Upper lobe of left lung (tissue), 6 donors: ENCODE results near the gene ITGA1. TPM values are rescaled to one million over a fixed set of nuclear protein-coding genes. Genes with fewer than 3 reads are reported as not detected.
"Not testable (repeated sequence)": the region's sequence is repeated elsewhere in the genome, so short reads cannot be mapped to it uniquely, and the experiment has no call there.

ENCODE experiments used
- ATAC-seq, 2 donors: fragments of 200-7000 bp; cut with Tn5 transposase; one replicate each; pipeline ENCODE4 v1.9.1; 2022; ENCODE audit warnings: mild to moderate bottlenecking in 2 of 2, moderate library complexity in 2 of 2; ENCODE audit not compliant: low FRiP score in 2 of 2
- DNase-seq, 2 donors: peaks; one replicate each; pipeline ENCODE4 v3.0.0-alpha.2; 2019 to 2020
- H3K27ac ChIP-seq, 4 donors: fragments of 200-600 bp; sonication (generic); one replicate each; pipeline ENCODE4 v1.5.1; 2016 to 2019
- H3K27me3 ChIP-seq, 4 donors: fragments of 200-600 bp; sonication (generic); one replicate each; pipeline ENCODE4 v1.5.1; 2017 to 2019
- H3K36me3 ChIP-seq, 4 donors: fragments of 200-600 bp; sonication (generic); one replicate each; pipeline ENCODE4 v1.5.1; 2016 to 2019
- H3K4me1 ChIP-seq, 4 donors: fragments of 200-600 bp; sonication (generic); one replicate each; pipeline ENCODE4 v1.5.1; 2018 to 2019
- H3K4me3 ChIP-seq, 4 donors: fragments of 200-600 bp; sonication (generic); one replicate each; pipeline ENCODE4 v1.5.1; 2017 to 2019; ENCODE audit warnings: mild to moderate bottlenecking in 2 of 4, moderate library complexity in 1 of 4
- H3K9me3 ChIP-seq, 4 donors: fragments of 200-600 bp; sonication (generic); one replicate each; pipeline ENCODE4 v1.5.1; 2018 to 2019
- EP300 ChIP-seq, 4 donors: sonication (generic); formaldehyde crosslinking; IDR thresholded peaks; one replicate each; pipeline ENCODE4 v1.5.1; 2017; ENCODE audit warnings: antibody characterized with exemption in 4 of 4, control low read depth in 2 of 4
- POLR2A ChIP-seq, 4 donors: fragments of 450-650 bp; IDR thresholded peaks; one replicate each; pipeline ENCODE4 v1.5.1; 2016 to 2017; ENCODE audit warnings: antibody characterized with exemption in 4 of 4, mild to moderate bottlenecking in 2 of 4
- POLR2AphosphoS5 ChIP-seq, 2 donors: sonication (generic); formaldehyde crosslinking; IDR thresholded peaks; one replicate each; pipeline ENCODE4 v1.5.1; 2017; ENCODE audit warnings: antibody characterized with exemption in 2 of 2
- WGBS, 2 donors: methylation state at CpG; one replicate each; pipeline ENCODE4 v1.1.5; 2017 to 2018; 5-methylcytosine and 5-hydroxymethylcytosine counted together
- total RNA-seq, 6 donors: library from RNA; depleted of rRNA in 4 of 6; stranded (reverse); fragments of >200 nt in 4 of 6; gene quantifications; one replicate each; pipeline versions ENCODE4 v1.1.0 to v1.2.1, GENCODE V29; 2016 to 2021
- TF ChIP-seq, protein P1 (sequence below), 6 experiments: fragments of 450-650 bp in 4 of 6; fragments of 200-600 bp in 2 of 6; sonication (generic) in 2 of 6; IDR thresholded peaks; one replicate each; pipeline ENCODE4 v1.5.1; 2016 to 2019; ENCODE audit warnings: antibody characterized with exemption in 6 of 6
- donor health status: DM: no; HTN: no; CAD: no; lungs with moderate emphysema.
- donor health status: DM: no; HTN: yes; CAD: no; lungs with severe emphysema.

ITGA1 gene
- total RNA-seq, 6 donors from 2014 or later: 19.9 to 134 (median 60.8) TPM

GRCh38 chr5:52841114-52841513, 53.4 kb downstream of the ITGA1 start:
- DNase-seq: no peak
- H3K9me3 ChIP-seq: no peaks in the 10 kb centered on the region
- H3K4me3 ChIP-seq: no peak overlapping the region
- peaks cover 18 to 26% (median 25%) of the 10 kb centered on the region in 4 donors for H3K4me1 ChIP-seq
- H3K27ac ChIP-seq: peak overlapping the region in 3 of 4 donors; percentile 9 to 64 (median 62)
- TF ChIP-seq EP300 (IDR thresholded peaks at IDR 0.05) (no peak), POLR2A (IDR thresholded peaks at IDR 0.05) (no peak)
- H3K27me3 ChIP-seq: no peaks in the 10 kb centered on the region
- no peak for ATAC-seq
- no peaks in the 10 kb centered on the region for H3K36me3 ChIP-seq

GRCh38 chr5:52842111-52842510, 54.4 kb downstream of the ITGA1 start:
- Histone ChIP-seq H3K4me1 (peaks cover 19 to 32% (median 29%) of the 10 kb centered on the region in 4 donors), H3K4me3 (no peak overlapping the region), H3K27me3 (no peaks in the 10 kb centered on the region), H3K36me3 (no peaks in the 10 kb centered on the region), H3K9me3 (no peaks in the 10 kb centered on the region), H3K27ac (peak overlapping the region in 1 of 4 donors; percentile 64)
- ATAC-seq (no peak), DNase-seq (no peak)
- TF ChIP-seq, protein P1, sequence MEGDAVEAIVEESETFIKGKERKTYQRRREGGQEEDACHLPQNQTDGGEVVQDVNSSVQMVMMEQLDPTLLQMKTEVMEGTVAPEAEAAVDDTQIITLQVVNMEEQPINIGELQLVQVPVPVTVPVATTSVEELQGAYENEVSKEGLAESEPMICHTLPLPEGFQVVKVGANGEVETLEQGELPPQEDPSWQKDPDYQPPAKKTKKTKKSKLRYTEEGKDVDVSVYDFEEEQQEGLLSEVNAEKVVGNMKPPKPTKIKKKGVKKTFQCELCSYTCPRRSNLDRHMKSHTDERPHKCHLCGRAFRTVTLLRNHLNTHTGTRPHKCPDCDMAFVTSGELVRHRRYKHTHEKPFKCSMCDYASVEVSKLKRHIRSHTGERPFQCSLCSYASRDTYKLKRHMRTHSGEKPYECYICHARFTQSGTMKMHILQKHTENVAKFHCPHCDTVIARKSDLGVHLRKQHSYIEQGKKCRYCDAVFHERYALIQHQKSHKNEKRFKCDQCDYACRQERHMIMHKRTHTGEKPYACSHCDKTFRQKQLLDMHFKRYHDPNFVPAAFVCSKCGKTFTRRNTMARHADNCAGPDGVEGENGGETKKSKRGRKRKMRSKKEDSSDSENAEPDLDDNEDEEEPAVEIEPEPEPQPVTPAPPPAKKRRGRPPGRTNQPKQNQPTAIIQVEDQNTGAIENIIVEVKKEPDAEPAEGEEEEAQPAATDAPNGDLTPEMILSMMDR (IDR thresholded peaks at IDR 0.05): no peak
- TF ChIP-seq POLR2A (IDR thresholded peaks at IDR 0.05): no peak
- TF ChIP-seq EP300 (IDR thresholded peaks at IDR 0.05): no peak
- TF ChIP-seq POLR2AphosphoS5 (IDR thresholded peaks at IDR 0.05): no peak

DNA sequence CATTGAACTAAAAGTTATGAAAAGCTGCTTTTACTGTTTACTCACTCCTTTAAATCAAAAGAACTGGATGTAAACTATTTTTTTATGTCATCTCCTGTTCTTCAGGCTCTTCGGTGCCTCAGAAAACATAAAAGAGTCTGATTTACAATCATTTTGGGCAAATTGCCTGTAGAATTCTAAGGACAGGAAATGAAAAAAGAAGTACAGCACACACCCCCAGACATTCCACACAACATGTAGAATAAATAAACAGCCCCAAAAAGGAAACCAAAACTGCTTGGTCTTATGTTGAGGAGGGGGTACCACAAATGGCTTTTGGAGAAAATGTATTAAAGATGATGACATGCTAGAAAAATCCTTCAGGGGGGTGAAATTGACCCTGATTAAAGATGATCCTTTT, 57.2 kb downstream of the ITGA1 start:
- 10 to 13% methylated on average over 1 of the region's 1 CpG for WGBS, 2 donors
- DNase-seq (no peak), ATAC-seq (no peak)
- H3K36me3 ChIP-seq: no peaks in the 10 kb centered on the region
- H3K9me3 ChIP-seq: no peaks in the 10 kb centered on the region
- peak overlapping the region in 2 of 4 donors; percentile 57 to 61 for H3K27ac ChIP-seq
- H3K4me3 ChIP-seq: no peak overlapping the region
- TF ChIP-seq POLR2AphosphoS5 (IDR thresholded peaks at IDR 0.05): no peak
- TF ChIP-seq EP300 (IDR thresholded peaks at IDR 0.05): no peak
- H3K27me3 ChIP-seq: no peaks in the 10 kb centered on the region
- H3K4me1 ChIP-seq: peaks cover 19 to 29% (median 25%) of the 10 kb centered on the region in 4 donors

DNA sequence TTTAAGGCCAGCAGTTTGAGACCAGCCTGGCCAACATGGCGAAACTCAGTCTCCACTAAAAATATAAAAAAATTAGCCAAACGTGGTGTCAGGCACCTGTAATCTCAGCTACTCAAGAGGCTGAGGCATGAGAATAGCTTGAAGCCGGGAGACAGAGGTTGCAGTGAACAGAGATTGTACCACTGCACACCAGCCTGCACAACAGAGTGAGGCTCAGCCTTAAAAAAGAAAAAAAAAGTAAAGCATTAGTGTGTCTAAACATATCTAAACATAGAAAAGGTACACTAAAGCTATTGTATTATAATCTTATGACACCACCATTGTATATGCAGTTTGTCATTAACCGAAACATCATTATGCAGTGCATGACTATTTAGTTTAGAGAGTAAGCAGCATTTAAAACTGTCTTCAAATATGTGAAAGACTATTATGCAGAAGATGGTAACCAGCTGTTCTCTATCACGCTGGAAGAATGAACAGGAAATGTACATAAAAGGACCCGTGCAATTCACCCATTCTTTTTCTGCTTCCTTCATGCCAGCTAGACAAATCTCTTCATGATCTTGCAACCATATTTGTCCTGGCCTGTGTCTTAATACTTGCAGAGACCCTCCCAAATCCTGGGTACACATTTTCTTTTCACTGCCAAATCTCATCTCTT, 58.6 kb downstream of the ITGA1 start:
- DNase-seq (no peak), ATAC-seq (no peak)
- 64 to 66% methylated on average over 6 of the region's 6 CpGs for WGBS, 2 donors
- Histone ChIP-seq H3K9me3 (no peaks in the 10 kb centered on the region), H3K4me3 (no peak overlapping the region), H3K27ac (no peak overlapping the region), H3K4me1 (peaks cover 15 to 25% (median 20%) of the 10 kb centered on the region in 4 donors), H3K36me3 (no peaks in the 10 kb centered on the region), H3K27me3 (no peaks in the 10 kb centered on the region)
- TF ChIP-seq, protein P1 (IDR thresholded peaks at IDR 0.05): no peak
- TF ChIP-seq POLR2A (IDR thresholded peaks at IDR 0.05) (no peak), POLR2AphosphoS5 (IDR thresholded peaks at IDR 0.05) (no peak), EP300 (IDR thresholded peaks at IDR 0.05) (no peak)

DNA sequence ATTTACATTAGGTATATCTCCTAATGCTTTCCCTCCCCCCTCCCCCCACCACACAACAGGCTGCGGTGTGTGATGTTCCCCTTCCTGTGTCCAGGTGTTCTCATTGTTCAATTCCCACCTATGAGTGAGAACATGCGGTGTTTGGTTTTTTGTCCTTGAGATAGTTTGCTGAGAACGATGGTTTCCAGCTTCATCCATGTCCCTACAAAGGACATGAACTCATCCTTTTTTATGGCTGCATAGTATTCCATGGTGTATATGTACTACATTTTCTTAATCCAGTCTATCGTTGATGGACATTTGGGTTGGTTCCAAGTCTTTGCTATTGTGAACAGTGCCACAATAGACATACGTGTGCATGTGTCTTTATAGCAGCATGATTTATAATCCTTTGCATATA, 61.0 kb downstream of the ITGA1 start:
- H3K27me3 ChIP-seq, H3K36me3 ChIP-seq, H3K27ac ChIP-seq, H3K9me3 ChIP-seq, H3K4me3 ChIP-seq, ATAC-seq, DNase-seq: not testable (repeated sequence)
- 89 to 93% methylated on average over 5 of the region's 5 CpGs for WGBS, 2 donors
- H3K4me1 ChIP-seq: peaks cover 15 to 29% (median 21%) of the 10 kb centered on the region in 4 donors

DNA sequence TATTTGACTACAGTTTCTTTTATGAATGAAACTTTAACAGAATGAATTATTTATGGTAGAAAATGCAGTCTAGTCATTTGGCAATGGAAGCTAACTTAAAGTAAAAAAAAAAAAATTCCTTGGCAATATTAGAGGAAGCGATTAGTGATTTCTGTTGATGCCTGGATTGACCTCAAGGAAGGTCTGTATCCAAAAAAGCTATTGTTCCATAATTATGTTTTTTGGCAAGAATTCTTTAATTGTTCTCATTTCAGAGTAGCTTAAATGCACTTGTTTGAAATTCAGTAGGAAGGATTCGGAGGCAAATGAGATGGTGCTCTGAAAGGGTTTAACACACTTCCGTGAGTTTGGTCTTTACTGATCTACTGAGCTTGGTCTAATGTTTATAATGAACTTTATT, 61.8 kb downstream of the ITGA1 start:
- DNase-seq: no peak
- TF ChIP-seq POLR2A (IDR thresholded peaks at IDR 0.05): no peak
- no peak for TF ChIP-seq POLR2AphosphoS5 (IDR thresholded peaks at IDR 0.05)
- TF ChIP-seq EP300 (IDR thresholded peaks at IDR 0.05): no peak
- TF ChIP-seq, protein P1 (IDR thresholded peaks at IDR 0.05): no peak
- 75 to 83% methylated on average over 3 of the region's 3 CpGs for WGBS, 2 donors
- Histone ChIP-seq H3K9me3 (no peaks in the 10 kb centered on the region), H3K4me3 (no peak overlapping the region), H3K27ac (no peak overlapping the region), H3K27me3 (no peaks in the 10 kb centered on the region), H3K36me3 (peaks cover 0 to 2% (median 0%) of the 10 kb centered on the region in 4 donors), H3K4me1 (peaks cover 8 to 31% (median 19%) of the 10 kb centered on the region in 4 donors)
- no peak for ATAC-seq
